HG02970 (cell line): ENCODE results near the gene TBCEL.
"Not testable (repeated sequence)": the region's sequence is repeated elsewhere in the genome, so short reads cannot be mapped to it uniquely, and the experiment has no call there.

Source experiments
- ATAC-seq: cut with Tn5 transposase; IDR thresholded peaks from one replicate; pipeline ENCODE4 v1.9.1; 2021; ENCODE audit warnings: mild to moderate bottlenecking, moderate library complexity, moderate number of reproducible peaks; ENCODE audit not compliant: unreplicated experiment, low FRiP score

Gene TBCEL

GRCh38 chr11:121021718-121022117 is 2.2 kb upstream of the TBCEL start:
- not testable (repeated sequence) for ATAC-seq

- no peak for ATAC-seq
Measured at GRCh38 chr11:121024989-121025388, 1.1 kb downstream of the TBCEL start.

- ATAC-seq = no peak
Measured at GRCh38 chr11:121029153-121029552, 5.3 kb downstream of the TBCEL start.

GRCh38 chr11:121029813-121030445 is 6.0 kb downstream of the TBCEL start:
- no peak for ATAC-seq

- no peak for ATAC-seq
Measured at GRCh38 chr11:121031167-121031566, 7.3 kb downstream of the TBCEL start.

- not testable (repeated sequence) for ATAC-seq
Measured at GRCh38 chr11:121031648-121032047, 7.7 kb downstream of the TBCEL start.

GRCh38 chr11:121032546-121032945 is 8.6 kb downstream of the TBCEL start:
- no peak for ATAC-seq

- no peak for ATAC-seq
Measured at GRCh38 chr11:121033635-121034034, 9.7 kb downstream of the TBCEL start.

GRCh38 chr11:121035169-121035755 is 11.4 kb downstream of the TBCEL start:
- no peak for ATAC-seq

- no peak for ATAC-seq
Measured at GRCh38 chr11:121035780-121036179, 11.9 kb downstream of the TBCEL start.

- ATAC-seq = no peak
Measured at GRCh38 chr11:121037016-121037415, 13.1 kb downstream of the TBCEL start.

GRCh38 chr11:121038648-121039409 is 14.9 kb downstream of the TBCEL start:
- ATAC-seq = no peak

GRCh38 chr11:121039971-121040613 is 16.2 kb downstream of the TBCEL start:
- no peak for ATAC-seq

GRCh38 chr11:121040614-121041002 is 16.7 kb downstream of the TBCEL start:
- ATAC-seq = no peak

GRCh38 chr11:121041072-121041471 is 17.2 kb downstream of the TBCEL start:
- no peak for ATAC-seq

- no peak for ATAC-seq
Measured at GRCh38 chr11:121042296-121042695, 18.4 kb downstream of the TBCEL start.

GRCh38 chr11:121047926-121048325 is 24.0 kb downstream of the TBCEL start:
- no peak for ATAC-seq

GRCh38 chr11:121048464-121049233 is 24.7 kb downstream of the TBCEL start:
- ATAC-seq = no peak

- ATAC-seq = no peak
Measured at GRCh38 chr11:121053244-121053643, 29.3 kb downstream of the TBCEL start.

- no peak for ATAC-seq
Measured at GRCh38 chr11:121054266-121054665, 30.4 kb downstream of the TBCEL start.
